Ishikawa (cell line): ENCODE results near the gene UBE2I.

ENCODE experiments used
- CEBPB ChIP-seq: IDR thresholded peaks from 2 replicates; pipeline ENCODE4 v1.6.1; 2012
- CREB1 ChIP-seq: IDR thresholded peaks from 2 replicates; pipeline ENCODE4 v1.6.1; 2012; ENCODE audit warnings: low read depth
- EP300 ChIP-seq: IDR thresholded peaks from 2 replicates; pipeline ENCODE4 v1.6.1; 2012; ENCODE audit warnings: borderline replicate concordance
- NFIC ChIP-seq: IDR thresholded peaks from 2 replicates; pipeline ENCODE4 v1.6.1; 2012
- RAD21 ChIP-seq: IDR thresholded peaks from 2 replicates; pipeline ENCODE4 v1.6.1; 2012; ENCODE audit warnings: low read depth
- TAF1 ChIP-seq: IDR thresholded peaks from 2 replicates; pipeline ENCODE4 v1.6.1; 2012; ENCODE audit warnings: low read depth, mild to moderate bottlenecking
- TCF12 ChIP-seq: IDR thresholded peaks from 2 replicates; pipeline ENCODE4 v1.6.1; 2012; ENCODE audit warnings: low read depth
- TEAD4 ChIP-seq: IDR thresholded peaks from 2 replicates; pipeline ENCODE4 v1.6.1; 2012
- YY1 ChIP-seq: IDR thresholded peaks from 2 replicates; pipeline ENCODE4 v1.6.1; 2012; ENCODE audit warnings: low read depth
- TF ChIP-seq, protein P1 (sequence below): IDR thresholded peaks from 2 replicates; pipeline ENCODE4 v1.6.1; 2012

DNA sequence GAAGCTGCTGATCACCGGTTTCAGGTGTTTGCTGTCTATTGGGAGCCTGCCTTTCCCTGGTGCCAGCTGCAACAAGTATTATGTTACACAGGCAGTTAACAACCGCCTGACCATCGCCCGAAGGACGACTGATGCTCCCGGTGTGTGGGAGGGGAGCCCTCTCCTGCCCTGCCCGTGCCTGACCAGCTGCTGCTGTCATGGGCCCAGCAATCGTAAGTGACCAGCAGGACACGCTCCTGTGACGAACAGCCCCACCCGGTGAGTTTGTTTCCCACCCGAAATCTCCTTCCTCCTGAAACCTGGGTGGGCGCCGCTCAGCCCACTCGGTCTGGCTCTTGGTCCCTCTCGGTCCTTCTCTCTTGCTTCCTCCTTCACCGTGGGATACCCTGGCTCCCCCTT, 17.9 kb upstream of the UBE2I start:
- TF ChIP-seq TCF12 (no peak), RAD21 (no peak), NFIC (no peak), TEAD4 (no peak), EP300 (no peak), CEBPB (no peak), TAF1 (no peak), YY1 (no peak), CREB1 (no peak)
- TF ChIP-seq, protein P1, sequence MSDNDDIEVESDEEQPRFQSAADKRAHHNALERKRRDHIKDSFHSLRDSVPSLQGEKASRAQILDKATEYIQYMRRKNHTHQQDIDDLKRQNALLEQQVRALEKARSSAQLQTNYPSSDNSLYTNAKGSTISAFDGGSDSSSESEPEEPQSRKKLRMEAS: no peak
